ENCODE data around the gene PRR7. TPM values are rescaled to one million over a fixed set of nuclear protein-coding genes. Genes with fewer than 3 reads are reported as not detected.
"Not testable (repeated sequence)": the region's sequence is repeated elsewhere in the genome, so short reads cannot be mapped to it uniquely, and the experiment has no call there.

Gene PRR7
- polyA plus RNA-seq, 6 donors from 2014 or later = 16.2 to 39.5 (median 25.7) TPM

- ATAC-seq (ENCODE audit: low read depth in 2 of 2) (no peak), DNase-seq (no peak)
- peak overlapping the region in 5 of 8 donors; percentile 6 to 83 (median 55) for H3K4me3 Mint-ChIP-seq
- no peaks in the 10 kb centered on the region for H3K9me3 Mint-ChIP-seq
- H3K36me3 Mint-ChIP-seq = no peaks in the 10 kb centered on the region
- H3K4me1 Mint-ChIP-seq = peaks cover 42 to 50% (median 42%) of the 10 kb centered on the region in 3 donors
- peak overlapping the region in 2 of 6 donors; percentile 57 to 77 for H3K27ac Mint-ChIP-seq
- peaks cover 0 to 10% (median 10%) of the 10 kb centered on the region in 3 donors for H3K27me3 Mint-ChIP-seq
Measured at GRCh38 chr5:177475563-177476427, 29.2 kb downstream of the PRR7 start.

- H3K36me3 Mint-ChIP-seq = no peaks in the 10 kb centered on the region
- peak overlapping the region in 2 of 6 donors; percentile 16 to 77 for H3K27ac Mint-ChIP-seq
- peaks cover 0 to 10% (median 10%) of the 10 kb centered on the region in 3 donors for H3K27me3 Mint-ChIP-seq
- DNase-seq (no peak), ATAC-seq (ENCODE audit: low read depth in 2 of 2) (no peak)
- H3K4me3 Mint-ChIP-seq = peak overlapping the region in 1 of 8 donors; percentile 43
- peaks cover 42 to 50% (median 42%) of the 10 kb centered on the region in 3 donors for H3K4me1 Mint-ChIP-seq
- no peaks in the 10 kb centered on the region for H3K9me3 Mint-ChIP-seq
Measured at GRCh38 chr5:177476531-177477233, 30.1 kb downstream of the PRR7 start.

- Mint-ChIP-seq H3K4me3 (no peak overlapping the region), H3K9me3 (no peaks in the 10 kb centered on the region), H3K36me3 (no peaks in the 10 kb centered on the region), H3K27ac (peak overlapping the region in 3 of 6 donors; percentile 53 to 87 (median 82)), H3K27me3 (peaks cover 0 to 10% (median 10%) of the 10 kb centered on the region in 3 donors), H3K4me1 (peaks cover 42 to 43% (median 42%) of the 10 kb centered on the region in 3 donors)
- DNase-seq = no peak
- no peak for ATAC-seq (ENCODE audit: low read depth in 2 of 2)
Measured at GRCh38 chr5:177477701-177478477, 31.3 kb downstream of the PRR7 start.

- no peaks in the 10 kb centered on the region for H3K9me3 Mint-ChIP-seq
Measured at GRCh38 chr5:177478711-177479646, 32.4 kb downstream of the PRR7 start.

GRCh38 chr5:177479774-177480173, 33.2 kb downstream of the PRR7 start:
- H3K4me3 Mint-ChIP-seq = peak overlapping the region in 1 of 8 donors; percentile 26
- peaks cover 31 to 36% (median 33%) of the 10 kb centered on the region in 3 donors for H3K4me1 Mint-ChIP-seq
- no peak for DNase-seq
- H3K9me3 Mint-ChIP-seq = no peaks in the 10 kb centered on the region
- H3K27me3 Mint-ChIP-seq = no peaks in the 10 kb centered on the region
- no peak for ATAC-seq (ENCODE audit: low read depth in 2 of 2)
- H3K27ac Mint-ChIP-seq = peak overlapping the region in 4 of 6 donors; percentile 42 to 92 (median 72)
- no peaks in the 10 kb centered on the region for H3K36me3 Mint-ChIP-seq

More at GRCh38 chr5:177478711-177479646, 32.4 kb downstream of the PRR7 start:
- Mint-ChIP-seq H3K36me3 (no peaks in the 10 kb centered on the region), H3K27ac (peak overlapping the region; percentile 42 to 96 (median 84)), H3K4me1 (peaks cover 39 to 40% (median 39%) of the 10 kb centered on the region in 3 donors), H3K4me3 (peak overlapping the region in 2 of 8 donors; percentile 25 to 69), H3K27me3 (peaks cover 0 to 6% (median 6%) of the 10 kb centered on the region in 3 donors)
- no peak for DNase-seq
- peak; percentile 83 to 84 for ATAC-seq (ENCODE audit: low read depth in 2 of 2)

GRCh38 chr5:177482359-177482795, 35.8 kb downstream of the PRR7 start:
- H3K4me3 Mint-ChIP-seq = no peak overlapping the region
- DNase-seq (no peak), ATAC-seq (ENCODE audit: low read depth in 2 of 2) (no peak)
- H3K27ac Mint-ChIP-seq = peak overlapping the region in 2 of 6 donors; percentile 23 to 88
- H3K27me3 Mint-ChIP-seq = no peaks in the 10 kb centered on the region
- no peaks in the 10 kb centered on the region for H3K36me3 Mint-ChIP-seq
- peaks cover 21 to 26% (median 22%) of the 10 kb centered on the region in 3 donors for H3K4me1 Mint-ChIP-seq
- H3K9me3 Mint-ChIP-seq = no peaks in the 10 kb centered on the region

- Mint-ChIP-seq H3K4me3 (no peak overlapping the region), H3K27me3 (no peaks in the 10 kb centered on the region), H3K27ac (peak overlapping the region in 1 of 6 donors; percentile 23), H3K36me3 (no peaks in the 10 kb centered on the region), H3K9me3 (no peaks in the 10 kb centered on the region), H3K4me1 (peaks cover 21 to 25% (median 21%) of the 10 kb centered on the region in 3 donors)
- DNase-seq (no peak), ATAC-seq (ENCODE audit: low read depth in 2 of 2) (no peak)
Measured at GRCh38 chr5:177483042-177483441, 36.4 kb downstream of the PRR7 start.

- Mint-ChIP-seq H3K27me3 (no peaks in the 10 kb centered on the region), H3K9me3 (no peaks in the 10 kb centered on the region), H3K36me3 (no peaks in the 10 kb centered on the region), H3K27ac (peak overlapping the region in 2 of 6 donors; percentile 11 to 67), H3K4me3 (no peak overlapping the region), H3K4me1 (peaks cover 9 to 14% (median 9%) of the 10 kb centered on the region in 3 donors)
- DNase-seq = no peak
- no peak for ATAC-seq (ENCODE audit: low read depth in 2 of 2)
Measured at GRCh38 chr5:177483994-177484901, 37.6 kb downstream of the PRR7 start.

GRCh38 chr5:177484902-177485549, 38.4 kb downstream of the PRR7 start:
- no peak for DNase-seq
- H3K36me3 Mint-ChIP-seq = no peaks in the 10 kb centered on the region
- H3K27me3 Mint-ChIP-seq = no peaks in the 10 kb centered on the region
- no peak overlapping the region for H3K4me3 Mint-ChIP-seq
- no peak for ATAC-seq (ENCODE audit: low read depth in 2 of 2)
- H3K9me3 Mint-ChIP-seq = no peaks in the 10 kb centered on the region
- H3K4me1 Mint-ChIP-seq = peaks cover 2 to 6% (median 3%) of the 10 kb centered on the region in 3 donors
- H3K27ac Mint-ChIP-seq = no peak overlapping the region

- DNase-seq; H3K9me3 Mint-ChIP-seq; H3K4me3 Mint-ChIP-seq; H3K27me3 Mint-ChIP-seq; ATAC-seq (ENCODE audit: low read depth in 2 of 2); H3K36me3 Mint-ChIP-seq; H3K4me1 Mint-ChIP-seq: not testable (repeated sequence)
- H3K27ac Mint-ChIP-seq = peak overlapping the region in 1 of 6 donors; percentile 38
Measured at GRCh38 chr5:177485753-177486152, 39.1 kb downstream of the PRR7 start.

GRCh38 chr5:177486256-177486655, 39.6 kb downstream of the PRR7 start:
- H3K4me3 Mint-ChIP-seq = no peak overlapping the region
- H3K27me3 Mint-ChIP-seq = no peaks in the 10 kb centered on the region
- no peak for ATAC-seq (ENCODE audit: low read depth in 2 of 2)
- H3K36me3 Mint-ChIP-seq = no peaks in the 10 kb centered on the region
- DNase-seq = no peak
- no peaks in the 10 kb centered on the region for H3K9me3 Mint-ChIP-seq
- peak overlapping the region in 1 of 6 donors; percentile 38 for H3K27ac Mint-ChIP-seq
- peaks cover 1 to 10% (median 8%) of the 10 kb centered on the region in 3 donors for H3K4me1 Mint-ChIP-seq
